PC-3 (cell line): ENCODE measurements around the gene HLCS. TPM values are rescaled to one million over a fixed set of nuclear protein-coding genes. Genes with fewer than 3 reads are reported as not detected.

Experiments
- ATAC-seq: fragments of 200-7000 bp; cut with Tn5 transposase; 2 replicates; pipeline ENCODE4 v1.9.1; 2020; ENCODE audit warnings: mild to moderate bottlenecking, moderate library complexity
- BruUV-seq: library from RNA; stranded (reverse); fragments of 400-500 nt; replicated peaks from 2 replicates; lab custom pipeline; 2021; lab: Mats Ljungman, UMichigan
- CTCF ChIA-PET: fragments of 300-600 bp; sonication (Branson Sonifier 250); formaldehyde crosslinking; loops from one replicate; lab custom pipeline; 2022; ENCODE audit warnings: antibody characterized with exemption; lab: Charles Lee
- POLR2A ChIA-PET: fragments of 300-600 bp; sonication (Branson Sonifier 250); formaldehyde crosslinking; loops from one replicate; lab custom pipeline; 2022; ENCODE audit warnings: antibody characterized with exemption; ENCODE audit not compliant: unreplicated experiment; lab: Charles Lee
- DNase-seq: peaks from one replicate; pipeline ENCODE4 v3.0.0-alpha.2; 2015
- H2AFZ ChIP-seq: fragments of 300-600 bp; sonication (generic); 2 replicates; pipeline ENCODE4 v1.6.0; 2016; ENCODE audit warnings: antibody characterized with exemption, low read length
- H3F3A ChIP-seq: fragments of 300-600 bp; sonication (generic); one replicate; pipeline ENCODE4 v1.6.0; 2017; ENCODE audit warnings: antibody characterized with exemption, low read length, control low read depth, mild to moderate bottlenecking; ENCODE audit not compliant: unreplicated experiment
- H3K27ac ChIP-seq: fragments of 300-600 bp; sonication (generic); 2 replicates; pipeline ENCODE4 v1.5.1; 2016; ENCODE audit warnings: mild to moderate bottlenecking, low read length
- H3K27me3 ChIP-seq: fragments of 300-600 bp; sonication (generic); 2 replicates; pipeline ENCODE4 v1.6.1; 2016; ENCODE audit warnings: low read length, mixed read lengths
- H3K36me3 ChIP-seq: fragments of 300-600 bp; sonication (generic); 2 replicates; pipeline ENCODE4 v1.6.1; 2016; ENCODE audit warnings: low read depth, mixed run types, low read length, mixed read lengths
- H3K4me1 ChIP-seq: fragments of 300-600 bp; sonication (generic); 2 replicates; pipeline ENCODE4 v1.5.1; 2016; ENCODE audit warnings: low read length; ENCODE audit not compliant: insufficient read depth
- H3K4me2 ChIP-seq: fragments of 300-600 bp; sonication (generic); 2 replicates; pipeline ENCODE4 v1.6.0; 2016; ENCODE audit warnings: low read length
- H3K4me3 ChIP-seq: fragments of 300-600 bp; sonication (generic); 2 replicates; pipeline ENCODE4 v1.5.1; 2016; ENCODE audit warnings: mild to moderate bottlenecking, low read length, mixed read lengths
- H3K79me2 ChIP-seq: fragments of 300-600 bp; sonication (generic); 2 replicates; pipeline ENCODE4 v1.6.1; 2017; ENCODE audit warnings: low read length, mixed read lengths
- H3K9ac ChIP-seq: fragments of 300-600 bp; sonication (generic); 2 replicates; pipeline ENCODE4 v1.6.0; 2016; ENCODE audit warnings: mild to moderate bottlenecking, low read length
- H3K9me2 ChIP-seq: fragments of 300-600 bp; sonication (generic); replicated peaks from 2 replicates; pipeline ENCODE4 v1.6.1; 2016; ENCODE audit warnings: mixed run types, low read length, mixed read lengths
- H3K9me3 ChIP-seq: fragments of 300-600 bp; sonication (generic); 2 replicates; pipeline ENCODE4 v1.6.1; 2016; ENCODE audit warnings: low read length, mixed read lengths
- H4K20me1 ChIP-seq: fragments of 300-600 bp; sonication (generic); 2 replicates; pipeline ENCODE4 v1.6.1; 2016; ENCODE audit warnings: low read length, mixed read lengths
- EZH2 ChIP-seq: fragments of 300-600 bp; sonication (generic); IDR thresholded peaks from one replicate; pipeline ENCODE4 v1.6.1; 2017; ENCODE audit warnings: antibody characterized with exemption, mild to moderate bottlenecking, low read length; ENCODE audit not compliant: unreplicated experiment
- EZH2phosphoT487 ChIP-seq: fragments of 300-600 bp; sonication (generic); IDR thresholded peaks from 2 replicates; pipeline ENCODE4 v1.6.1; 2018; ENCODE audit warnings: mild to moderate bottlenecking, antibody characterized with exemption, low read length, borderline replicate concordance
- intact Hi-C: fragments of 100-400 bp; cut with micrococcal nuclease; formaldehyde crosslinking; loops from 2 replicates; pipeline ENCODE4 v1.9.0; 2023
- total RNA-seq: library from RNA; depleted of rRNA; stranded (reverse); fragments of >200 nt; gene quantifications from 2 replicates; pipeline ENCODE4 v1.2.3, GENCODE V29; 2014
- TF ChIP-seq, protein P1 (sequence below): fragments of 300-600 bp; sonication (generic); conservative IDR thresholded peaks from 2 replicates; pipeline ENCODE4 v1.5.1; 2017; ENCODE audit warnings: antibody characterized with exemption, low read depth, mild to moderate bottlenecking, low read length

HLCS gene
- total RNA-seq, 1 experiment from 2014 or later = 44.1 TPM

DNA sequence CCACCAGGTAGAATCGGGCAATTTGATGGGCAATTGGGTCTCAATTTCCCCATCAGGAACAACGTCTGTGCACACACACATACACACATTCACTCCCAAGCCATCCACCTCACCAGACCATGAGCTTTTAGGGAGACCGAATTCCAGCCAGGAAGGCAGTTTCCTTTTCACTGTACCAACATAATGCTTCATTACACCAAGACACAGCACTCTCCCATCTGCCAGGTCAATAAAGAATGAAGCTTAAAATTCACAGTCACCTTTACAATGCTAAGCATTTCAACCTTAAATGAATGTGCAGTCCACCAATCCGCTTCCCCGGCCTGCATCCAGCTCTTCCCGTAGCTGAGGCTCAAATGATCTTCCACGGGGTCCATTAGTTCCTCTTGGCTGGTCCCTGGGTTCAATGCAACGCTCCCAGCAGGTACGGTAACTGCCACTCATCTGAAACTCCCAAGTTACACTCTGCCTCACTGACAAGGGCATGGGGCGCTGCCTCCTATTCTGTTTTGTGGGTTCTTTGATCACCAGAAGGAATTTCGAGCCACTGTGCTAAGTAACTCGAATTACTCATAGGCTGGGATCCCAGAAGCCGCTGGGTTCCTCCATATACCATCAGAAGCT lies 162.5 kb downstream of the HLCS start:
- no peak overlapping the region for H3K9ac ChIP-seq
- no peak overlapping the region for H3K27ac ChIP-seq
- CTCF ChIA-PET = no interaction called here
- no peaks in the 10 kb centered on the region for H3K9me2 ChIP-seq
- no peak overlapping the region for H3K4me2 ChIP-seq
- H3K79me2 ChIP-seq = no peaks in the 10 kb centered on the region
- no peak for ATAC-seq
- no peak overlapping the region for H2AFZ ChIP-seq
- no peaks in the 10 kb centered on the region for H3K4me1 ChIP-seq
- no peaks in the 10 kb centered on the region for H3K9me3 ChIP-seq
- TF ChIP-seq EZH2 (no peak), EZH2phosphoT487 (no peak)
- TF ChIP-seq, protein P1, sequence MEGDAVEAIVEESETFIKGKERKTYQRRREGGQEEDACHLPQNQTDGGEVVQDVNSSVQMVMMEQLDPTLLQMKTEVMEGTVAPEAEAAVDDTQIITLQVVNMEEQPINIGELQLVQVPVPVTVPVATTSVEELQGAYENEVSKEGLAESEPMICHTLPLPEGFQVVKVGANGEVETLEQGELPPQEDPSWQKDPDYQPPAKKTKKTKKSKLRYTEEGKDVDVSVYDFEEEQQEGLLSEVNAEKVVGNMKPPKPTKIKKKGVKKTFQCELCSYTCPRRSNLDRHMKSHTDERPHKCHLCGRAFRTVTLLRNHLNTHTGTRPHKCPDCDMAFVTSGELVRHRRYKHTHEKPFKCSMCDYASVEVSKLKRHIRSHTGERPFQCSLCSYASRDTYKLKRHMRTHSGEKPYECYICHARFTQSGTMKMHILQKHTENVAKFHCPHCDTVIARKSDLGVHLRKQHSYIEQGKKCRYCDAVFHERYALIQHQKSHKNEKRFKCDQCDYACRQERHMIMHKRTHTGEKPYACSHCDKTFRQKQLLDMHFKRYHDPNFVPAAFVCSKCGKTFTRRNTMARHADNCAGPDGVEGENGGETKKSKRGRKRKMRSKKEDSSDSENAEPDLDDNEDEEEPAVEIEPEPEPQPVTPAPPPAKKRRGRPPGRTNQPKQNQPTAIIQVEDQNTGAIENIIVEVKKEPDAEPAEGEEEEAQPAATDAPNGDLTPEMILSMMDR = no peak
- no peaks in the 10 kb centered on the region for H3K27me3 ChIP-seq
- no TSS peak for BruUV-seq
- no peak overlapping the region for H3K4me3 ChIP-seq
- intact Hi-C loops = no loop called here
- no peaks in the 10 kb centered on the region for H4K20me1 ChIP-seq
- POLR2A ChIA-PET = no interaction called here
- no peak for DNase-seq
- H3F3A ChIP-seq = no peaks in the 10 kb centered on the region
- H3K36me3 ChIP-seq = no peaks in the 10 kb centered on the region

DNA sequence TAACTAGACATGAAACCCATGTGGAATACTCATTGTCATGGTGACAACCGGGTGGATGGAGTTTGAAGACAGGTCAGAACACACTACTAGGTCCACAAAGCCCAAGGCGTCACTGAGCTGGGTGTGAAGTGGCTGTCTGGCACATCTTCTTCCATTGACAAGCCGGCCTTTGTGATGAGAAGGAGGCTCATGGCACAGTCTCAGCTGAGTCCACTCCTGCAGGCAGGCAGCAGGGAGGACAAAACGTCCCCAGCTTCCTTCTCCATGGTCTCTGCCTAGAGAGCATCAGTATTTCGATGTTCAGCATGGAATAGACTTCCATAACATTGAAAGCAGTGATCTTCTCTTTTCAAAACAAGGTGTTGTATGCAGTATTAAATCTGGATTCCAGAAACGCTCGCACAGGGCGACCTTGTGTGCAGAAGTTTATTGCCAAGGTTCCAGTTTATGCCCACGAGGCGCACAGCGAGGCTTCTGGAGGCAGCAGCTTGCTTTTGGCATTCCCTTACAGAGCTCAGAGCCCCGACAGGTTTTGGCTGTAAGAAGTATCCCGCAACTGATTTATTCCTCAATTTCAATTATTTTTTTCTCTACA lies 163.3 kb downstream of the HLCS start:
- no peak overlapping the region for H2AFZ ChIP-seq
- H3K4me1 ChIP-seq = no peaks in the 10 kb centered on the region
- CTCF ChIA-PET = no interaction called here
- no peak for ATAC-seq
- H3K36me3 ChIP-seq = no peaks in the 10 kb centered on the region
- no peak for DNase-seq
- no peak overlapping the region for H3K27ac ChIP-seq
- BruUV-seq = no TSS peak
- no peaks in the 10 kb centered on the region for H3K79me2 ChIP-seq
- no peaks in the 10 kb centered on the region for H3K9me2 ChIP-seq
- POLR2A ChIA-PET = no interaction called here
- no peaks in the 10 kb centered on the region for H3K9me3 ChIP-seq
- TF ChIP-seq EZH2 = no peak
- TF ChIP-seq, protein P1 = no peak
- TF ChIP-seq EZH2phosphoT487 = no peak
- intact Hi-C loops = no loop called here
- no peaks in the 10 kb centered on the region for H3F3A ChIP-seq
- H3K27me3 ChIP-seq = no peaks in the 10 kb centered on the region
- no peak overlapping the region for H3K4me3 ChIP-seq
- H3K9ac ChIP-seq = no peak overlapping the region
- no peaks in the 10 kb centered on the region for H4K20me1 ChIP-seq
- H3K4me2 ChIP-seq = no peak overlapping the region

DNA sequence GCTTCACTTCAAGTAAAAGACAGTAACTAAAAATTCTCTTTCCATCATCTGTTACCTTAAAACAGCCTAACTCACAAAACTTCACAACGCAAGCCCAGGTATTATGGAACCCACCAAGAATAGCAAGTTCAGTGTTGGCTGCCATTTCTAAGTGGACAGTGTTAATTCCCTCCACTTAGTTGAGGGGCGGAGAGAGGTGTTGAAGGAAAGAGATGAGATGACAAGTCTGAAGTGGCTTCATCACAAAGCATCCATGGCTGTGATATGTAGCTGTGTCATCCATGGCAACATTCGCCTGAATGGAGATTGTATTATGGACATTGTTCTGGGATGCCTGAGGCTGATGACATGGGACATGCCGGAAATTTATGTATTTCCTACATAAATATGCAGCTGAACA lies 165.7 kb downstream of the HLCS start:
- ATAC-seq = no peak
- CTCF ChIA-PET = no interaction called here
- BruUV-seq = no TSS peak

More for the DNA sequence above, 165.7 kb downstream of the HLCS start:
- Histone ChIP-seq H3K79me2 (no peaks in the 10 kb centered on the region), H4K20me1 (no peaks in the 10 kb centered on the region), H3K9me2 (no peaks in the 10 kb centered on the region), H3F3A (no peaks in the 10 kb centered on the region), H3K9ac (no peak overlapping the region), H3K4me1 (no peaks in the 10 kb centered on the region), H3K4me2 (no peak overlapping the region), H2AFZ (no peak overlapping the region), H3K27me3 (no peaks in the 10 kb centered on the region), H3K36me3 (peaks cover 7% of the 10 kb centered on the region; the same call in 1 of the 2 replicates), H3K27ac (no peak overlapping the region), H3K9me3 (0 out of 2 replicates have a peak, but pooled peaks cover 8% of the 10 kb centered on the region), H3K4me3 (no peak overlapping the region)
- intact Hi-C loops = no loop called here
- TF ChIP-seq EZH2 = no peak
- TF ChIP-seq, protein P1 = no peak
- TF ChIP-seq EZH2phosphoT487 = no peak
- POLR2A ChIA-PET = no interaction called here
- no peak for DNase-seq
